Muscle of leg (tissue), 16 donors: ENCODE measurements around the gene EIF3C. TPM values are rescaled to one million over a fixed set of nuclear protein-coding genes. Genes with fewer than 3 reads are reported as not detected.
A peak's percentile ranks its signal among the peaks of the same experiment; 100 is the strongest.
"Not testable (repeated sequence)": the region's sequence is repeated elsewhere in the genome, so short reads cannot be mapped to it uniquely, and the experiment has no call there.

Experiments used
- DNase-seq: peaks from one replicate; pipeline ENCODE4 v3.0.0; 2013
- H3K27ac ChIP-seq: one replicate; pipeline ENCODE4 v1.5.1; 2013; ENCODE audit warnings: mild to moderate bottlenecking, low read length, control low read depth
- H3K27me3 ChIP-seq: one replicate; pipeline ENCODE4 v1.6.1; 2013; ENCODE audit warnings: low read length; ENCODE audit not compliant: control insufficient read depth, insufficient read depth
- H3K36me3 ChIP-seq: one replicate; pipeline ENCODE4 v1.6.1; 2013; ENCODE audit warnings: low read length; ENCODE audit not compliant: control insufficient read depth, insufficient read depth
- H3K4me1 ChIP-seq: one replicate; pipeline ENCODE4 v1.6.1; 2013; ENCODE audit warnings: low read length; ENCODE audit not compliant: control insufficient read depth, insufficient read depth
- H3K4me3 ChIP-seq: one replicate; pipeline ENCODE4 v1.5.1; 2013; ENCODE audit warnings: low read length, control low read depth
- H3K9me3 ChIP-seq: replicated peaks from 2 replicates; pipeline ENCODE4 v1.6.1; 2013; ENCODE audit warnings: low read depth, low read length; ENCODE audit not compliant: control insufficient read depth
- WGBS: methylation state at CpG from one replicate; pipeline ENCODE4 v1.1.5; 2013; ENCODE audit warnings: missing lambda C conversion rate; ENCODE audit not compliant: insufficient coverage; 5-methylcytosine and 5-hydroxymethylcytosine counted together
- long read RNA-seq, 11 donors: transcript quantifications; one replicate each; lab custom pipeline, GENCODE V29; 2026
- polyA plus RNA-seq, 8 donors: library from polyadenylated mRNA; unstranded; fragments of 120-200 nt; gene quantifications; one replicate each; pipeline versions ENCODE4 v1.2.1 to v1.2.3, GENCODE V29; 2013; ENCODE audit warnings: inconsistent platforms in 1 of 8, low replicate concordance in 1 of 8; ENCODE audit not compliant: insufficient read length in 8 of 8, insufficient read depth in 1 of 8
- total RNA-seq: library from RNA; stranded (reverse); fragments of 120-200 nt; gene quantifications from one replicate; pipeline ENCODE4 v1.2.4, GENCODE V29; 2013

The EIF3C gene
- total RNA-seq = 364 TPM
- 100 to 1,000 TPM; 242 to 462 (median 336) TPM for polyA plus RNA-seq
- long read RNA-seq, donor 1, transcript EIF3C-201 (21 exons, 3,145 nt) = major isoform, 28 of 29 reads
- long read RNA-seq, donor 1, partial matches to known transcripts = 0 of 29 reads
- long read RNA-seq, donor 1, other reads (novel, unspliced or antisense) = 0 of 29 reads
- long read RNA-seq, donor 2, partial matches to known transcripts = 0 of 4 reads
- long read RNA-seq, donor 2, other reads (novel, unspliced or antisense) = 0 of 4 reads
- long read RNA-seq, donor 3, transcript EIF3C-201 (21 exons, 3,145 nt) = major isoform, 91 of 113 reads
- long read RNA-seq, donor 3, partial matches to known transcripts = 15 of 113 reads
- long read RNA-seq, donor 3, other reads (novel, unspliced or antisense) = 0 of 113 reads
- long read RNA-seq, donor 4, transcript EIF3C-201 (21 exons, 3,145 nt) = major isoform, 29 of 51 reads
- long read RNA-seq, donor 4, partial matches to known transcripts = 17 of 51 reads
- long read RNA-seq, donor 4, other reads (novel, unspliced or antisense) = 0 of 51 reads
- long read RNA-seq, donor 5, transcript EIF3C-211 (20 exons, 2,986 nt) = minor isoform, 8 of 187 reads
- long read RNA-seq, donor 5, transcript EIF3C-201 (21 exons, 3,145 nt) = major isoform, 94 of 187 reads
- long read RNA-seq, donor 5, partial matches to known transcripts = 67 of 187 reads
- long read RNA-seq, donor 5, other reads (novel, unspliced or antisense) = 14 of 187 reads
- long read RNA-seq, donor 6, transcript EIF3C-201 (21 exons, 3,145 nt) = major isoform, 83 of 142 reads
- long read RNA-seq, donor 6, partial matches to known transcripts = 38 of 142 reads
- long read RNA-seq, donor 6, other reads (novel, unspliced or antisense) = 11 of 142 reads
- long read RNA-seq, donor 7, transcript EIF3C-201 (21 exons, 3,145 nt) = major isoform, 29 of 223 reads
- long read RNA-seq, donor 7, partial matches to known transcripts = 185 of 223 reads
- long read RNA-seq, donor 7, other reads (novel, unspliced or antisense) = 5 of 223 reads
- long read RNA-seq, donor 8, transcript EIF3C-201 (21 exons, 3,145 nt) = major isoform, 25 of 58 reads
- long read RNA-seq, donor 8, transcript EIF3C-208 (3 exons, 424 nt) = minor isoform, 5 of 58 reads
- long read RNA-seq, donor 8, partial matches to known transcripts = 24 of 58 reads
- long read RNA-seq, donor 8, other reads (novel, unspliced or antisense) = 0 of 58 reads
- long read RNA-seq, donor 9, transcript EIF3C-201 (21 exons, 3,145 nt) = major isoform, 26 of 62 reads
- long read RNA-seq, donor 9, partial matches to known transcripts = 31 of 62 reads
- long read RNA-seq, donor 9, other reads (novel, unspliced or antisense) = 0 of 62 reads
- long read RNA-seq, donor 10, transcript EIF3C-201 (21 exons, 3,145 nt) = major isoform, 26 of 79 reads
- long read RNA-seq, donor 10, partial matches to known transcripts = 46 of 79 reads
- long read RNA-seq, donor 10, other reads (novel, unspliced or antisense) = 0 of 79 reads
- long read RNA-seq, donor 11, transcript EIF3C-201 (21 exons, 3,145 nt) = major isoform, 45 of 113 reads
- long read RNA-seq, donor 11, partial matches to known transcripts = 57 of 113 reads
- long read RNA-seq, donor 11, other reads (novel, unspliced or antisense) = 6 of 113 reads

GRCh38 chr16:28711220-28712083, at the start of gene EIF3C:
Gene EIF3C, plus strand, starts transcription at chr16:28711464. Its CDS starts 223 bp downstream, at chr16:28711687.
- peak within 1 kb of the TSS; percentile 15 for H3K4me3 ChIP-seq
- H3K36me3 ChIP-seq, DNase-seq, H3K27ac ChIP-seq, H3K27me3 ChIP-seq, H3K4me1 ChIP-seq, H3K9me3 ChIP-seq: not testable (repeated sequence)
- WGBS = no CpG with 5 or more reads among the region's 66 CpGs

- not testable (repeated sequence) for H3K27me3 ChIP-seq, H3K4me3 ChIP-seq, DNase-seq, H3K36me3 ChIP-seq, H3K9me3 ChIP-seq, H3K4me1 ChIP-seq, H3K27ac ChIP-seq
- no CpG with 5 or more reads among the region's 25 CpGs for WGBS
These were observed 45.0 kb upstream of the EIF3C start for GRCh38 chr16:28666264-28666663.

GRCh38 chr16:28667480-28667879, 43.8 kb upstream of the EIF3C start:
- H3K4me1 ChIP-seq, H3K9me3 ChIP-seq, H3K27me3 ChIP-seq, H3K27ac ChIP-seq, DNase-seq, H3K36me3 ChIP-seq, H3K4me3 ChIP-seq: not testable (repeated sequence)
- no CpG with 5 or more reads among the region's 7 CpGs for WGBS

- not testable (repeated sequence) for DNase-seq, H3K9me3 ChIP-seq, H3K4me3 ChIP-seq, H3K27me3 ChIP-seq, H3K27ac ChIP-seq, H3K36me3 ChIP-seq, H3K4me1 ChIP-seq
- no CpG with 5 or more reads among the region's 4 CpGs for WGBS
These were observed 43.1 kb upstream of the EIF3C start for GRCh38 chr16:28668199-28668598.

- H3K4me1 ChIP-seq, H3K9me3 ChIP-seq, H3K4me3 ChIP-seq, H3K36me3 ChIP-seq, H3K27ac ChIP-seq, H3K27me3 ChIP-seq, DNase-seq: not testable (repeated sequence)
- no CpG with 5 or more reads among the region's 10 CpGs for WGBS
These were observed 22.8 kb upstream of the EIF3C start for GRCh38 chr16:28688327-28688952.

- not testable (repeated sequence) for H3K27me3 ChIP-seq, H3K27ac ChIP-seq, H3K4me1 ChIP-seq, H3K4me3 ChIP-seq, H3K9me3 ChIP-seq, H3K36me3 ChIP-seq, DNase-seq
- WGBS = no CpG with 5 or more reads among the region's 13 CpGs
These were observed 21.8 kb upstream of the EIF3C start for GRCh38 chr16:28689425-28689824.

GRCh38 chr16:28691722-28692121, 19.5 kb upstream of the EIF3C start:
- not testable (repeated sequence) for H3K9me3 ChIP-seq, H3K4me3 ChIP-seq, H3K27me3 ChIP-seq, H3K4me1 ChIP-seq, DNase-seq, H3K27ac ChIP-seq, H3K36me3 ChIP-seq
- no CpG with 5 or more reads among the region's 4 CpGs for WGBS

GRCh38 chr16:28693257-28693950, 17.9 kb upstream of the EIF3C start:
- not testable (repeated sequence) for H3K27me3 ChIP-seq, H3K4me1 ChIP-seq, H3K27ac ChIP-seq, H3K9me3 ChIP-seq, DNase-seq, H3K4me3 ChIP-seq, H3K36me3 ChIP-seq
- no CpG with 5 or more reads among the region's 11 CpGs for WGBS
